ENCODE results near the gene HEG1. TPM values are rescaled to one million over a fixed set of nuclear protein-coding genes. Genes with fewer than 3 reads are reported as not detected.
A peak's percentile ranks its signal among the peaks of the same experiment; 100 is the strongest.

The HEG1 gene
- total and polyA plus RNA-seq, 2 of the 13 experiments (the other 11 are each of a cell fraction or from before 2014, with no cell fraction given), result 10.7 to 18.2 TPM

GRCh38 chr3:125001557-125002413 lies 54.0 kb downstream of the HEG1 start (continued):
- TF ChIP-seq FOXP4 (CRISPR knock-in tag; IDR thresholded peaks at IDR 0.05), result peak; percentile 95
- TF ChIP-seq ZNF136 (CRISPR knock-in tag; IDR thresholded peaks at IDR 0.05; ENCODE audit: low read depth), result 0 out of 2 replicates have a peak, but pooled peaks have one; percentile 49
- peak; percentile 46 for TF ChIP-seq ZFY (CRISPR knock-in tag; IDR thresholded peaks at IDR 0.05)
- no peak for TF ChIP-seq TMF1 (CRISPR knock-in tag; IDR thresholded peaks at IDR 0.05; ENCODE audit: low read depth)
- peak; percentile 56; the same call in 1 of the 2 replicates for TF ChIP-seq ZSCAN31 (CRISPR knock-in tag; IDR thresholded peaks at IDR 0.05; ENCODE audit: low read depth)
- 0 out of 2 replicates have a peak, but pooled peaks have one; percentile 37 for TF ChIP-seq BRCA1 (CRISPR knock-in tag; IDR thresholded peaks at IDR 0.05)
- 0 out of 2 replicates have a peak, but pooled peaks have one; percentile 46 for TF ChIP-seq ZNF800 (CRISPR knock-in tag; IDR thresholded peaks at IDR 0.05)
- TF ChIP-seq ZNF788 (CRISPR knock-in tag; IDR thresholded peaks at IDR 0.05; ENCODE audit: borderline replicate concordance), result peak; percentile 64; the same call in 1 of the 2 replicates
- TF ChIP-seq NR2F1 (CRISPR knock-in tag; IDR thresholded peaks at IDR 0.05), result peak; percentile 92 to 98
- no peak for TF ChIP-seq CEBPZ (IDR thresholded peaks at IDR 0.05; ENCODE audit: low read length)
- peak in 1 of 2 experiments; percentile 9; a peak in 1 of 4 replicates for TF ChIP-seq REST (IDR thresholded peaks at IDR 0.05; ENCODE audit: borderline replicate concordance in 1 of 2, low read depth in 1 of 2, low read length in 2 of 2)
- peak; percentile 48; the same call in 1 of the 2 replicates for TF ChIP-seq BHLHE40 (IDR thresholded peaks at IDR 0.05; ENCODE audit: low read length)
- peak; percentile 53; the same call in 1 of the 2 replicates for TF ChIP-seq FOXK1 (CRISPR knock-in tag; IDR thresholded peaks at IDR 0.05; ENCODE audit: borderline replicate concordance, low read depth)
- peak; percentile 98 for TF ChIP-seq PHF21A (CRISPR knock-in tag; IDR thresholded peaks at IDR 0.05)
- TF ChIP-seq HDAC1 (CRISPR knock-in tag; IDR thresholded peaks at IDR 0.05), result peak; percentile 93
- no peak for TF ChIP-seq TRIM24 (CRISPR knock-in tag; IDR thresholded peaks at IDR 0.05)
- no peak for TF ChIP-seq ZNF737 (CRISPR knock-in tag; IDR thresholded peaks at IDR 0.05; ENCODE audit: borderline replicate concordance)

Measured in HepG2 (cell line).